Astrocyte (in vitro differentiated cells and primary cell): ENCODE data around the gene FSIP1. TPM values are rescaled to one million over a fixed set of nuclear protein-coding genes. Genes with fewer than 3 reads are reported as not detected.

Experiments
- DNase-seq: peaks from one replicate; pipeline ENCODE4 v3.0.0-alpha.2; 2010; ENCODE audit warnings: low read depth
- FAIRE-seq: peaks from 2 replicates; lab custom pipeline; 2011; peaks lifted over from hg19 to GRCh38; lab: Jason Lieb, UNC
- H2AFZ ChIP-seq: 2 replicates; pipeline ENCODE4 v1.6.0; 2012; ENCODE audit warnings: low read depth, low read length, inconsistent platforms
- H3K27ac ChIP-seq: 2 replicates; pipeline ENCODE4 v1.5.1; 2011; ENCODE audit warnings: low read depth, low read length, inconsistent platforms
- H3K27me3 ChIP-seq: 2 replicates; pipeline ENCODE4 v1.6.0; 2011; ENCODE audit warnings: low read length, inconsistent platforms; ENCODE audit not compliant: insufficient read depth
- H3K36me3 ChIP-seq: 2 replicates; pipeline ENCODE4 v1.5.1; 2011; ENCODE audit warnings: low read length, inconsistent platforms; ENCODE audit not compliant: insufficient read depth
- H3K4me1 ChIP-seq: 2 replicates; pipeline ENCODE4 v1.5.1; 2011; ENCODE audit warnings: low read length, inconsistent platforms; ENCODE audit not compliant: insufficient read depth
- H3K4me2 ChIP-seq: 2 replicates; pipeline ENCODE4 v1.6.0; 2012; ENCODE audit warnings: low read length, inconsistent platforms
- H3K4me3 ChIP-seq: 2 replicates; pipeline ENCODE4 v1.5.1; 2011; ENCODE audit warnings: low read depth, mild to moderate bottlenecking, low read length, inconsistent platforms; ENCODE audit not compliant: insufficient read depth
- H3K79me2 ChIP-seq: 2 replicates; pipeline ENCODE4 v1.6.0; 2012; ENCODE audit warnings: mild to moderate bottlenecking, low read length, inconsistent platforms; ENCODE audit not compliant: insufficient read depth
- H3K9ac ChIP-seq: 2 replicates; pipeline ENCODE4 v1.6.0; 2012; ENCODE audit warnings: mild to moderate bottlenecking, low read length, inconsistent platforms
- H3K9me3 ChIP-seq: 2 replicates; pipeline ENCODE4 v1.5.1; 2012; ENCODE audit warnings: low read depth, mild to moderate bottlenecking, low read length, inconsistent platforms; ENCODE audit not compliant: insufficient read depth
- H4K20me1 ChIP-seq: 2 replicates; pipeline ENCODE4 v1.6.0; 2012; ENCODE audit warnings: low read length, inconsistent platforms; ENCODE audit not compliant: insufficient read depth
- H3K27ac Mint-ChIP-seq: one replicate; pipeline ENCODE4 v1.8.0; 2021; ENCODE audit warnings: mild to moderate bottlenecking, mixed read lengths; ENCODE audit not compliant: unreplicated experiment
- H3K27me3 Mint-ChIP-seq: one replicate; pipeline ENCODE4 v1.8.0; 2021; ENCODE audit warnings: low read depth, mixed read lengths; ENCODE audit not compliant: unreplicated experiment
- H3K36me3 Mint-ChIP-seq: one replicate; pipeline ENCODE4 v1.8.0; 2021; ENCODE audit warnings: low read depth, mixed read lengths; ENCODE audit not compliant: unreplicated experiment
- H3K4me1 Mint-ChIP-seq: one replicate; pipeline ENCODE4 v1.8.0; 2021; ENCODE audit warnings: low read depth, mixed read lengths; ENCODE audit not compliant: unreplicated experiment
- H3K4me3 Mint-ChIP-seq: one replicate; pipeline ENCODE4 v1.8.0; 2021; ENCODE audit warnings: mild to moderate bottlenecking, moderate library complexity, mixed read lengths; ENCODE audit not compliant: unreplicated experiment
- H3K9me3 Mint-ChIP-seq: one replicate; pipeline ENCODE4 v1.8.0; 2021; ENCODE audit warnings: mild to moderate bottlenecking, mixed read lengths; ENCODE audit not compliant: unreplicated experiment
- EZH2 ChIP-seq: IDR thresholded peaks from 2 replicates; pipeline ENCODE4 v1.6.1; 2012; ENCODE audit warnings: mild to moderate bottlenecking, low read length, inconsistent platforms; ENCODE audit not compliant: insufficient read depth
- total RNA-seq: library from RNA; stranded (reverse); gene quantifications from 2 replicates; pipeline ENCODE4 v1.2.1, GENCODE V29; 2021
- TF ChIP-seq, protein P1 (sequence below): IDR thresholded peaks from 2 replicates; pipeline ENCODE4 v1.5.1; 2011; ENCODE audit warnings: low read depth, mild to moderate bottlenecking, inconsistent platforms, low read length, moderate library complexity; ENCODE audit not compliant: insufficient read depth

The FSIP1 gene
- total RNA-seq, 1 donor from 2014 or later: 0.77 TPM

DNA sequence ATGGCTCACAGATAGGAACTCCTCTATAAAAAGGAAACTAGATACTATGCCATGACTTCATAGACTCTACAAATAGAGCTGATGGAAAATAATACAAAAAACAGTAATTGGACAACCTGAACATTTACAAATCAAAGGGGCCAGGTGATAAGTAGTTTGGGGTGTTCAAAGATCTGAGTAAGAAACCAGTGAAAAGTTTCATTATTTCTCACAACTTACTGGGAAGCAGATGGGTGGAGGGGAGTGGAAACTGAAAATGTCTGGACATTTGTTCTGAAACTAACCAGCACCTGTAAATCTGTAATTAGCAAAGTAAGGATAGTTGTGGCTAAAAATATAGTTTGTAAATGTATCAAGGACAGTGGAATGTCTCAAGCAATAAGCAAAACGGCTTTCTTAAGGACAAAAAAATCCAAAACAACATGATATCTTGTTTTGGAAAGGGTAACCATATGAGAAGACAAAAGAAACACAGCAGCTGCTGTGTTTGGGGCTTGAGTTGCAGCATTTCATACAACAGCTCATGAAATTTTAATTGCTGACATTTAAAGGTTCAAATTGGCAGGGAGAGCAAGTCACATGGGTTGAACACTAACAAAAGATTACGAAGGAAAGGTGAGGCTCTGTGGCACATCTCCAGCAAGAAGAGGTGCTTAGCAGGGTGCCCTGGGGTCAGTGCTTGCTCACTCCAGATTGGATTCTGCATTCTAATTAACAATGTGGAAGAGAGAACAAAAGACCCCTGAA lies 228.5 kb downstream of the FSIP1 start:
- Histone ChIP-seq H3K4me1 (peaks cover 6% of the 10 kb centered on the region), H3K9me3 (no peaks in the 10 kb centered on the region), H2AFZ (no peak overlapping the region), H4K20me1 (no peaks in the 10 kb centered on the region), H3K4me2 (no peak overlapping the region), H3K27ac (no peak overlapping the region), H3K36me3 (no peaks in the 10 kb centered on the region), H3K4me3 (no peak overlapping the region), H3K27me3 (no peaks in the 10 kb centered on the region), H3K9ac (no peak overlapping the region), H3K79me2 (no peaks in the 10 kb centered on the region)
- Mint-ChIP-seq H3K9me3 (peaks cover 4% of the 10 kb centered on the region), H3K27me3 (peaks cover 2% of the 10 kb centered on the region), H3K4me1 (peaks cover 5% of the 10 kb centered on the region), H3K4me3 (no peak overlapping the region), H3K36me3 (no peaks in the 10 kb centered on the region), H3K27ac (no peak overlapping the region)
- FAIRE-seq: no peak
- TF ChIP-seq EZH2: no peak
- TF ChIP-seq, protein P1, sequence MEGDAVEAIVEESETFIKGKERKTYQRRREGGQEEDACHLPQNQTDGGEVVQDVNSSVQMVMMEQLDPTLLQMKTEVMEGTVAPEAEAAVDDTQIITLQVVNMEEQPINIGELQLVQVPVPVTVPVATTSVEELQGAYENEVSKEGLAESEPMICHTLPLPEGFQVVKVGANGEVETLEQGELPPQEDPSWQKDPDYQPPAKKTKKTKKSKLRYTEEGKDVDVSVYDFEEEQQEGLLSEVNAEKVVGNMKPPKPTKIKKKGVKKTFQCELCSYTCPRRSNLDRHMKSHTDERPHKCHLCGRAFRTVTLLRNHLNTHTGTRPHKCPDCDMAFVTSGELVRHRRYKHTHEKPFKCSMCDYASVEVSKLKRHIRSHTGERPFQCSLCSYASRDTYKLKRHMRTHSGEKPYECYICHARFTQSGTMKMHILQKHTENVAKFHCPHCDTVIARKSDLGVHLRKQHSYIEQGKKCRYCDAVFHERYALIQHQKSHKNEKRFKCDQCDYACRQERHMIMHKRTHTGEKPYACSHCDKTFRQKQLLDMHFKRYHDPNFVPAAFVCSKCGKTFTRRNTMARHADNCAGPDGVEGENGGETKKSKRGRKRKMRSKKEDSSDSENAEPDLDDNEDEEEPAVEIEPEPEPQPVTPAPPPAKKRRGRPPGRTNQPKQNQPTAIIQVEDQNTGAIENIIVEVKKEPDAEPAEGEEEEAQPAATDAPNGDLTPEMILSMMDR: no peak
- DNase-seq: no peak

DNA sequence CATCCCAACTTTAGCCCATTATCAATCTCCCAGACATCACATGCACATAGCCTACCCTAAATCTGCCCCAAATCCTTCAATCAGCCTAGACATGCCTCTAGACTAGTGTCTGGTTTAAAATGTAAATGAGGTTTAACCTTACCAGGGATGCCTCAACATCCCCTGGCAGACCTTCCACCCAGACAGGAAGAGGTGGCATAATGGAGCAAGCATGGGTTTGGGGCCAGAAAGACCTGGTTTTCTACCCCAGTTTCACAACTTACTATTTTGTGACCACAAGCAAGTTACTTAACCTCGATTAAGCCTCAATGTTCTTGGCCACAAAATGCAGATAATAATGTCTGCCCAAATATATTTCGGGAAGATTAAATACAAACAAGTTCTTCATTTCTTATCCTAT lies 230.1 kb downstream of the FSIP1 start:
- no peaks in the 10 kb centered on the region for H3K79me2 ChIP-seq
- H3K27ac ChIP-seq: no peak overlapping the region
- no peaks in the 10 kb centered on the region for H3K36me3 Mint-ChIP-seq
- H3K36me3 ChIP-seq: no peaks in the 10 kb centered on the region
- no peak overlapping the region for H2AFZ ChIP-seq
- no peak for DNase-seq
- no peaks in the 10 kb centered on the region for H3K9me3 ChIP-seq
- peaks cover 2% of the 10 kb centered on the region for H3K27me3 Mint-ChIP-seq
- no peak overlapping the region for H3K4me2 ChIP-seq
- peaks cover 5% of the 10 kb centered on the region for H3K4me1 Mint-ChIP-seq
- no peak overlapping the region for H3K4me3 ChIP-seq
- H3K9ac ChIP-seq: no peak overlapping the region
- H3K27ac Mint-ChIP-seq: no peak overlapping the region
- H3K4me3 Mint-ChIP-seq: no peak overlapping the region
- no peaks in the 10 kb centered on the region for H4K20me1 ChIP-seq
- TF ChIP-seq EZH2: no peak
- TF ChIP-seq, protein P1: no peak
- H3K27me3 ChIP-seq: no peaks in the 10 kb centered on the region
- H3K4me1 ChIP-seq: peaks cover 6% of the 10 kb centered on the region
- FAIRE-seq: no peak
- H3K9me3 Mint-ChIP-seq: peaks cover 4% of the 10 kb centered on the region

DNA sequence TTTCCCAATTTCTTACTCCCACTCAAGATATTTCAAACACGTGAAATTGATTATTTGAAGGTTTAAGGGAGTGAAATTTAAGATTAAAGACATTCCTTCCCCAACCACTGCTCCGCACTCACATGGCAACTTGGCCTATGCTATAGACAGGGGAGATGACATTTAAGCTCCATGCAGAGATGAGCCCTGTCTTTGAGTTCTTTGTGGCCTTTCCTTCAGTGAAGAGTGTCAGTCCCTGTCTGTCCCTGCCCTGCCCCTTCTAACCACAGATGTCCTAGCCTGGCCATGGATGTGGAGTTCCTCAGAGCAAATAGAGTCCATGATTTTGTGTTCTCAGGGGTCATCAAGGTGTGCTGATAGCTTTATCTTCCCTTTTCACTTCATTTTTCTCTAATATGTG lies 231.2 kb downstream of the FSIP1 start:
- no peak overlapping the region for H3K4me2 ChIP-seq
- TF ChIP-seq, protein P1: no peak
- H2AFZ ChIP-seq: no peak overlapping the region
- no peak for FAIRE-seq
- Mint-ChIP-seq H3K27me3 (peaks cover 2% of the 10 kb centered on the region), H3K36me3 (no peaks in the 10 kb centered on the region), H3K4me1 (peaks cover 4% of the 10 kb centered on the region), H3K27ac (no peak overlapping the region), H3K4me3 (no peak overlapping the region), H3K9me3 (peaks cover 4% of the 10 kb centered on the region)
- H3K36me3 ChIP-seq: no peaks in the 10 kb centered on the region
- H3K27ac ChIP-seq: no peak overlapping the region
- H3K9ac ChIP-seq: no peak overlapping the region
- peaks cover 6% of the 10 kb centered on the region for H3K4me1 ChIP-seq
- H3K9me3 ChIP-seq: no peaks in the 10 kb centered on the region
- no peak for DNase-seq
- H4K20me1 ChIP-seq: no peaks in the 10 kb centered on the region
- no peaks in the 10 kb centered on the region for H3K27me3 ChIP-seq
- H3K79me2 ChIP-seq: no peaks in the 10 kb centered on the region
- no peak overlapping the region for H3K4me3 ChIP-seq
